A673 (cell line): ENCODE results near the gene THSD4. TPM values are rescaled to one million over a fixed set of nuclear protein-coding genes. Genes with fewer than 3 reads are reported as not detected.

Experiments used
- BruUV-seq: library from RNA; stranded (reverse); fragments of 400-500 nt; replicated peaks from 2 replicates; lab custom pipeline; 2021; lab: Mats Ljungman, UMichigan
- CTCF ChIA-PET: fragments of 300-600 bp; sonication (Branson Sonifier 250); formaldehyde crosslinking; loops from one replicate; lab custom pipeline; 2022; ENCODE audit warnings: antibody characterized with exemption; lab: Charles Lee
- POLR2A ChIA-PET: fragments of 300-600 bp; sonication (Branson Sonifier 250); formaldehyde crosslinking; loops from one replicate; lab custom pipeline; 2022; ENCODE audit warnings: antibody characterized with exemption; ENCODE audit not compliant: low non-redundant PET; lab: Charles Lee
- DNase-seq: peaks from one replicate; pipeline ENCODE4 v3.0.0-alpha.2; 2015; ENCODE audit warnings: low spot score
- H3K27ac ChIP-seq: fragments of 200-600 bp; sonication (generic); 2 replicates; pipeline ENCODE4 v1.5.1; 2016; ENCODE audit warnings: mixed run types, low read depth, mild to moderate bottlenecking, mixed read lengths, antibody characterized with exemption, low read length; ENCODE audit not compliant: poor library complexity, severe bottlenecking
- H3K27me3 ChIP-seq: fragments of 200-600 bp; sonication (generic); replicated peaks from 2 replicates; pipeline ENCODE4 v1.6.1; 2017; ENCODE audit warnings: mixed run types, low read depth, mild to moderate bottlenecking, mixed read lengths, antibody characterized with exemption, low read length; ENCODE audit not compliant: insufficient read depth, poor library complexity
- H3K36me3 ChIP-seq: fragments of 200-600 bp; sonication (generic); 2 replicates; pipeline ENCODE4 v1.6.1; 2016; ENCODE audit warnings: mixed run types, mild to moderate bottlenecking, mixed read lengths, antibody characterized with exemption, low read length; ENCODE audit not compliant: insufficient read depth, poor library complexity, severe bottlenecking
- H3K4me1 ChIP-seq: fragments of 200-600 bp; sonication (generic); 2 replicates; pipeline ENCODE4 v1.6.1; 2017; ENCODE audit warnings: mixed run types, mild to moderate bottlenecking, mixed read lengths, antibody characterized with exemption, low read length; ENCODE audit not compliant: insufficient read depth, poor library complexity, severe bottlenecking
- H3K4me3 ChIP-seq: fragments of 200-600 bp; sonication (generic); 2 replicates; pipeline ENCODE4 v1.5.1; 2016; ENCODE audit warnings: low read depth, mixed run types, mild to moderate bottlenecking, mixed read lengths, low read length; ENCODE audit not compliant: poor library complexity, severe bottlenecking
- H3K9me3 ChIP-seq: fragments of 200-600 bp; sonication (generic); 2 replicates; pipeline ENCODE4 v1.6.1; 2016; ENCODE audit warnings: mixed run types, low read depth, mild to moderate bottlenecking, mixed read lengths, antibody characterized with exemption, low read length; ENCODE audit not compliant: poor library complexity, severe bottlenecking
- EZH2 ChIP-seq: fragments of 200-600 bp; sonication (generic); IDR thresholded peaks from 2 replicates; pipeline ENCODE4 v1.6.1; 2017; ENCODE audit warnings: borderline replicate concordance, low read depth, mild to moderate bottlenecking, mixed read lengths, antibody characterized with exemption, low read length; ENCODE audit not compliant: poor library complexity, severe bottlenecking
- intact Hi-C: fragments of 100-400 bp; cut with micrococcal nuclease; formaldehyde crosslinking; loops from one replicate; pipeline ENCODE4 v1.10.0; 2022; ENCODE audit not compliant: unreplicated experiment
- total RNA-seq: library from RNA; stranded (reverse); gene quantifications from 2 replicates; pipeline ENCODE4 v1.2.3, GENCODE V29; 2021
- TF ChIP-seq, protein P1 (sequence below): fragments of 300-800, 200-600 bp; sonication (generic); conservative IDR thresholded peaks from 2 replicates; pipeline ENCODE4 v1.5.1; 2017; ENCODE audit warnings: low read depth, mild to moderate bottlenecking, antibody characterized with exemption, low read length, moderate library complexity, mixed read lengths

Gene THSD4
- total RNA-seq, 1 experiment from 2014 or later = 2.4 TPM

DNA sequence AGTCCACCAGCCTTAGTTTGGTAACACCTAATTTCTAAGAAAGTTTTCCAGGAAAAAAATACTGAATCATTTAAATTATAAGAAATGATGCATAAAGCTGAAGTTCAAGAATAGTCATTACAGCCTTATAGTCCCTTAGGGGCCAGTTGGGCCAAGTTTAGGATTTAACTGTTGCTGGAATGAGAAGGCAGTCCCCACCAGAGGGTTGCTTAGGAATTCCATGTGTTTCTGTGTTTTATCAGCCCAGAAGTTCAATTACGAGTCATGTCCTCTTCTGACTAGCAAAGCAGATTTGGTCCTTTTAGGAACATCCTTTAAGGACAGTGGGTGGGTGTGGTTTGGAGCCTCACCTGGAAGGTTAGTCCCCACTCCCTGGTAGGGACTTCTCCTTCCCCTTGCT is 638.1 kb downstream of the THSD4 start:
- ChIA-PET CTCF (interaction anchor here (1.0 to 2.2 kb wide), 3 partner anchors 9 to 403 kb away, joined by 3 to 15 read pairs (median 9); no protein-coding TSS in a partner anchor), POLR2A (no interaction called here)
- no TSS peak for BruUV-seq
- intact Hi-C loops = loop anchor here (2.0 to 5.0 kb wide), 2 partner anchors 49 to 403 kb away; no protein-coding TSS in a partner anchor
- Histone ChIP-seq H3K27ac (no peak overlapping the region), H3K27me3 (no peaks in the 10 kb centered on the region), H3K9me3 (no peaks in the 10 kb centered on the region), H3K4me1 (no peaks in the 10 kb centered on the region), H3K4me3 (no peak overlapping the region), H3K36me3 (no peaks in the 10 kb centered on the region)
- TF ChIP-seq, protein P1, sequence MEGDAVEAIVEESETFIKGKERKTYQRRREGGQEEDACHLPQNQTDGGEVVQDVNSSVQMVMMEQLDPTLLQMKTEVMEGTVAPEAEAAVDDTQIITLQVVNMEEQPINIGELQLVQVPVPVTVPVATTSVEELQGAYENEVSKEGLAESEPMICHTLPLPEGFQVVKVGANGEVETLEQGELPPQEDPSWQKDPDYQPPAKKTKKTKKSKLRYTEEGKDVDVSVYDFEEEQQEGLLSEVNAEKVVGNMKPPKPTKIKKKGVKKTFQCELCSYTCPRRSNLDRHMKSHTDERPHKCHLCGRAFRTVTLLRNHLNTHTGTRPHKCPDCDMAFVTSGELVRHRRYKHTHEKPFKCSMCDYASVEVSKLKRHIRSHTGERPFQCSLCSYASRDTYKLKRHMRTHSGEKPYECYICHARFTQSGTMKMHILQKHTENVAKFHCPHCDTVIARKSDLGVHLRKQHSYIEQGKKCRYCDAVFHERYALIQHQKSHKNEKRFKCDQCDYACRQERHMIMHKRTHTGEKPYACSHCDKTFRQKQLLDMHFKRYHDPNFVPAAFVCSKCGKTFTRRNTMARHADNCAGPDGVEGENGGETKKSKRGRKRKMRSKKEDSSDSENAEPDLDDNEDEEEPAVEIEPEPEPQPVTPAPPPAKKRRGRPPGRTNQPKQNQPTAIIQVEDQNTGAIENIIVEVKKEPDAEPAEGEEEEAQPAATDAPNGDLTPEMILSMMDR = no peak
- no peak for TF ChIP-seq EZH2
- DNase-seq = no peak

DNA sequence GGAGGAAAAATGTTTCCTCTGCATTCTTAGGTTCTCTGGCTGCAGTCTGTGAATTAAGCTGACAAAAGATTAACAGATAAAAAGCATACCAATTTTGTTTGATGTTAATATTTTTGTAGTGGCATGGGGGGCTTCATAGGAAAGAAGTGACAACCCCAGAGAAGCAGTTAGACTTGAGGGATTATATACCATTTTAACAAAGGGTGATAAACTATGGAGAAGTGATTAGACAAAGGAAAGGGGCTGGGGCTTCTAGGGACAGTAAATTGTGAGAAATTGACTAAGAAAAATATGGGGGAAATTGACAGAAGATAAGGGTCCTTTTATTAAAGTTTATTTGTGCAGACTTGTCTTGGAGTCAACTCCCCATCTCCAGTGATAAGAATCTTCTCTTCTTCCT is 639.4 kb downstream of the THSD4 start:
- BruUV-seq = no TSS peak
- Histone ChIP-seq H3K27me3 (no peaks in the 10 kb centered on the region), H3K9me3 (peaks cover 1% of the 10 kb centered on the region), H3K4me1 (no peaks in the 10 kb centered on the region), H3K4me3 (no peak overlapping the region), H3K27ac (no peak overlapping the region), H3K36me3 (no peaks in the 10 kb centered on the region)
- CTCF ChIA-PET = no interaction called here
- no peak for DNase-seq
- no peak for TF ChIP-seq EZH2
- TF ChIP-seq, protein P1 = no peak
- POLR2A ChIA-PET = no interaction called here
- intact Hi-C loops = loop anchor here (5.0 kb wide), 1 partner anchor 48 kb away; no protein-coding TSS in a partner anchor

DNA sequence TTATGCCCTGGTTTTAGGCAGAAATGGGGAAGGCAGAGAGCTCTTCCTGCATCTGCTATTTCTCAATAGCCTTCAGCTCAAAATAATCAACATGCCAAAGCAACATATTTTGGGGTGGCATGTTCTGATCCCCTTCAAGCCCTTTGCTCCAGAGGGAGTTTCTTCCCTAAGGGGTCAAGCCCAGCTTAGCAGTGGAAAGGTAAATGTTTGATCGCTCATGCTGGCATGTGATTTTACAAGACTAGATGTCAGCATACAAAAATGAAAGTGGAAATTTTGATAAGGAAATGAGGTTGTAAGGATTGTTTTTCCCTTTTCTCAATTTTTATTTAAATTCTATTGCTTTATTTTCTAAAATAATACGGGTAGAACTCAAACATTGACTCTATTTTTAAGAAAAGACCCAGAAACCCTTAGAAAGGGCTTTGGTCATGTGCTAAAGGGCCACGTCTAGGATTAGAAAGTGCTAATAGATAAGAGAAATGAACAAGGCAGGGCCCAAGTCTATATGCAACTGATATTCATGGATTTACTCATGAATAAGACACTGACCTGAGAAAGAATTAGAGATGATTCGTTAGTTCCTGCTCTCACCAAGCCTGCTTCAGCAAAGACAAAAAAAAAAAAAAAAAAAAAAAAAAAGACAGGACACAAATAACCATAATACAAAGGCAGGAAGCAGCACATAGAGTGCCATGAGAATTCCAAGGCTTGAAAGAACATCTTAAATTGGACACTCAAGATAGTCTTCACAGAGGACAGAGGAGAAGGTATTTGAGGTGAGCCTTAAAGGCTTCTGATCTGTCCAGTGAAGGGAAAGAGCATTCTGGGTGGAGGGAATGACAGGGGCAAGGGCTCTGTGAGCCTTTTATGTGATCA is 640.1 kb downstream of the THSD4 start:
- DNase-seq = no peak
- no peak overlapping the region for H3K4me3 ChIP-seq
- no peaks in the 10 kb centered on the region for H3K36me3 ChIP-seq
- no peaks in the 10 kb centered on the region for H3K4me1 ChIP-seq
- intact Hi-C loops = no loop called here
- H3K27me3 ChIP-seq = no peaks in the 10 kb centered on the region
- no peak overlapping the region for H3K27ac ChIP-seq
- CTCF ChIA-PET = no interaction called here
- POLR2A ChIA-PET = no interaction called here
- BruUV-seq = no TSS peak
- TF ChIP-seq EZH2 = no peak
- TF ChIP-seq, protein P1 = no peak
- peaks cover 3% of the 10 kb centered on the region for H3K9me3 ChIP-seq
